ENCODE results near the gene DIPK1C. TPM values are rescaled to one million over a fixed set of nuclear protein-coding genes. Genes with fewer than 3 reads are reported as not detected.

The DIPK1C gene
- polyA plus RNA-seq, 3 donors = 0.26 to 0.37 (median 0.27) TPM

DNA sequence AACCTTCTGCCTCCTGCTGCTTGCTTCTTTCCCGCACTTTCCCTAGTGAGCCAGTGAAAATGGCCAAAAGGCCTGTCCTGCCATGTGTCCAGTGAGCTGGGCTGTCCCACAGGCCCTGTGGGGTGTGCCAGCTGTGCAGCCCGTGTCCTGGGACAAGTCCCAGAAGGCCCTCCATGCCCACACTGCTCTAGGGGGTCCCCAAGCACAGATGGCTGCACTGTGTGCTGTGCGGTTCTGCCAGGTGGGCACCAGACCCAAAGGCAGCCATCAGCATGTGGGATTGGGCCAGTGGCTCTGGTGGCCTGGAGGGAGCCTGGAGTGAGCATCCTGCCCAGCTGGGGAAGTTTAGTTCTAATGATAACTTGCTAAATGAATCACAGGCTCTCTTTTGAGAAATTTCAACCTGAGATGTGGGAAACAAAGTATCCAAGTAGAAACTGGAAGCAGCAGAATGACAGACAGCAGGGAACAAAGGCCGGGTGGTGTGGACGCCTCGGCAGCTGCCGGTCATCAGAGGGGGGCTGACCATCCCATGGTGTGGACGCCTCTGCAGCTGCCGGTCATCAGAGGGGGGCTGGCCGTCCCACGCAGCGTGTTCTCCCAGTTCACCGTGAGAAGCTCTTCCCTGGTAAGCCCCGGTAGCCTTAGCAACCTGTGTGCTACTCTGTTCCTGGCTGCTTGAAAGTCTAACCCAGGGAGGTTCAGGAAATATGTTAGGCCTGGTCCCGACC lies 29.2 kb upstream of the DIPK1C start:
- no peak for DNase-seq (ENCODE audit: low read depth in 3 of 3, low spot score in 2 of 3)

GRCh38 chr18:74482697-74483096 lies 25.6 kb upstream of the DIPK1C start:
- DNase-seq (ENCODE audit: low read depth in 3 of 3, low spot score in 2 of 3) = no peak

GRCh38 chr18:74480149-74480651 lies 23.1 kb upstream of the DIPK1C start:
- no peak for DNase-seq (ENCODE audit: low read depth in 3 of 3, low spot score in 2 of 3)

DNA sequence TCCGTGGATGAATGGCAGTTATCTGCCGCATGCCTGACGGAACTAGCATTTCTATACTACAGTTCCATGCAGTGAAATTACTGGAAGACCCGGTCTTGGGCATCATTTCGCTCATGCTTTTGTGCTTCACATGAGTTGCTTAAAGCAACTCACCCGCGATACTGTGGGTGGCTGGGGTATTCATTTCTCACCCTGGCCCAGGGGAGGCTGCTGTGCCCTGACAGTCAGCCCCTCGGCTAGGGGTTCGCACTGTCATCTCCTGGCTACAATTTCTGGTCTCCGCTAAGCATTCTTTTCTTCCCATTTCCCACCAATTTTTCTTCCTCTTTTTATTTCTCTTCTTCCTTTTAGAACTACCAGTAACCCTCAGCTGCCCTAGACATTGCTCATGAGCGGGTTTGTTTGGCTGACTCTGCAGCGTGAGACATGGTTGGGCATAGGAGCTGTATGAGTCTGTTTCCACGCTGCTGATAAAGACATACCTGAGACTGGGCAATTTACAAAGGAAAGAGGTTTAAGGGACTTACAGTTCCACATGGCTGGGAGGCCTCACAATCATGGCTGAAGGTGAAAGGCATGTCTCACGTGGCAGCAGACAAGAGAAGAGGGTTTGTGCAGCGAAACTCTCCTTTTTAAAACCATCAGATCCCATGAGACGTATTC lies 22.5 kb upstream of the DIPK1C start:
- no peak for DNase-seq (ENCODE audit: low read depth in 3 of 3, low spot score in 2 of 3)

DNA sequence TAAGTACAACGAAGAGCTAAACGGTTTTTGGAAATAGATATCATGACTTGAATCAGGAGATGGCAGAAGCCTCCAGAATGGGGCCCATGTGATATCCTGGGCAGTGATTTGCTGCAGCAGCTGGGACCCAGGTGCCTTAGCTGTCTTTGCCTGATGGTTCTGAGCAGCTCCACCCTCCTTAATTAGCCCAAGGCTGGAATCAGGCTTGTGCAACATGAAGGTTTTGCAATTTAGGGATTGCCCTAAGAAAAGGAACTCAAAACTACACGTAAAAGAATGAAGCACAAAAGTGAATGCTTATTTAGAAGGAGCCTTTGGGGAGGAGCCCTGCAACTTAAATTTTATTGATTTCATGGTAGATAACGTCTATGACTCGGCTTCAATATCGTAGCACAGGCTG lies 21.8 kb upstream of the DIPK1C start:
- DNase-seq (ENCODE audit: low read depth in 3 of 3, low spot score in 2 of 3) = no peak

GRCh38 chr18:74478316-74478715 lies 21.2 kb upstream of the DIPK1C start:
- no peak for DNase-seq (ENCODE audit: low read depth in 3 of 3, low spot score in 2 of 3)

GRCh38 chr18:74477771-74478170 lies 20.7 kb upstream of the DIPK1C start:
- DNase-seq (ENCODE audit: low read depth in 3 of 3, low spot score in 2 of 3) = no peak

DNA sequence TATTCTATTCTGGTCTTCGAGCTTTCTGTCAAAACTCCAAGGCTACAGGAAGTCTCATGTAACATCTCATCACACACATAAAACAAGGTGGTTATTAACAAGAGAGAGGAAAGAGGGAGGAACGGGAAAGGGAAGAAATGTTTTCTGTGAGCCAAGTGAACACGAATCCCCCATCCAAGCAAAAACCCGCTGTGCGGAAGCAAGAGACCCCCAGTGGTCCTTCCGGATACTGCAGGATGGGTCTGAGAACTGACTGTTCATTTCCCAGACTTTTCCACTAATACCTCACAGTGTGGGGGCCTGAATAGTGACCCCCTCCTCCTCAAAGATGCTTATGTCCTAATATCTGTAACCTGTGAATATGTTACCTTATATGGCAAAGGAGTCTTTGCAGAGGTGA lies 19.0 kb upstream of the DIPK1C start:
- no peak for DNase-seq (ENCODE audit: low read depth in 3 of 3, low spot score in 2 of 3)

- no peak for DNase-seq (ENCODE audit: low read depth in 3 of 3, low spot score in 2 of 3)
Observed at GRCh38 chr18:74473976-74474640, 17.0 kb upstream of the DIPK1C start.

DNA sequence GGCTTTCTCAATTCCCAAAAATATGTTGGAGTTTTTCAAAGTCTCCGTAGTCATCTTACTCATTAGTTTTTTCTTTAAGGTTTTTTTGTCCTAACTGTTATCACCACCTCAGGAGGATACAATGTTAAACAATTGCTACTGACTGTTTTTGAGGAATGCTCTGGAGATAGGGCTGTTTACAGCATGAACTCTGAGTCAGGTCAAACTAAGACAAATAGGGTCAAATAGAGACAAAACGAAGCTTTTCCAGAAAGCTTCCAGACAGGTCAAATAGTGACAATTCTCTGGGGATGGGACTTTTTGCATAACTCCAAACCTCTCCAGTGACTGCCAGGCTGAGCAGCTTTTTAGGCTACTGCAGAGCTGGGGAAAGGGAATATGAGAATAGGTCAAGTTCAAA lies 15.2 kb upstream of the DIPK1C start:
- no peak for DNase-seq (ENCODE audit: low read depth in 3 of 3, low spot score in 2 of 3)

- no peak for DNase-seq (ENCODE audit: low read depth in 3 of 3, low spot score in 2 of 3)
Observed at GRCh38 chr18:74468547-74469061, 11.5 kb upstream of the DIPK1C start.

DNA sequence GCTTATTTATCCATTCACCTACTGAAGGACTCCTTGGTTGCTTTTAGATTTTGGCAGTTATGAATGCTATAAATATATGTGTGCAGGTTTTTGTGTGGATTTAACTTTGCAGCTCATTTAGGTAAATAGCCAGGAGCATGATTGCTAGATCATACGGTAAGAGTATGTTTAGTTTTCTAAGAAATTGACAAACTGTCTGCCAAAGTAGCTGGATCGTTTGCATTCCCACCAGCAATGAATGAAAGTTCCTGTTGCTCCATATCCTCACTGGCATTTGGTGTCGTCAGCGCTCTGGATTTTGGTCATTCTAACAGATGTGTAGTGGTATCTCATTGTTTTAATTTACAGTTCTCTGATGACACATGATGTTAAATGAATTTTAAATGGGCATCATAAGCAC lies 8.7 kb upstream of the DIPK1C start:
- no peak for DNase-seq (ENCODE audit: low read depth in 3 of 3, low spot score in 2 of 3)

DNA sequence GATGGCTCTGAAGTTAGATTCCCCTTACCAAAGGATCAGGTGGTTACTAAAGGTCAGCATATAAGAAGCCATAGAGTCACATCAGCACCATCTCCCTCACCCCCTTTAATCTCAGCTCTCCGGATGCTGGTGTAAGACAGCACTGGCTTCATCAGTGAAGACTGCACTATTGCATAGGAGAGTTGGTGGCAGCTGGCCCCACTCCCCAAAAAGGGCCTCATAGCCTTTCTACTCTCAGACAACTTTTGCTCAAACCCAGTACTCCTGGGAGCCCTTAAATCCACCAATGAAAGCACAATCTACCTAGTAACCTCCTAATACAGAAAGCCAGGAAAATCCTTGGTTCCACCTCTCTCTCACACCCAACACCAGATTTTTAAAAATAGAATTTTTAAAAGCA lies 6.9 kb upstream of the DIPK1C start:
- DNase-seq (ENCODE audit: low read depth in 3 of 3, low spot score in 2 of 3) = no peak

GRCh38 chr18:74463254-74463653 lies 6.1 kb upstream of the DIPK1C start:
- no peak for DNase-seq (ENCODE audit: low read depth in 3 of 3, low spot score in 2 of 3)

DNA sequence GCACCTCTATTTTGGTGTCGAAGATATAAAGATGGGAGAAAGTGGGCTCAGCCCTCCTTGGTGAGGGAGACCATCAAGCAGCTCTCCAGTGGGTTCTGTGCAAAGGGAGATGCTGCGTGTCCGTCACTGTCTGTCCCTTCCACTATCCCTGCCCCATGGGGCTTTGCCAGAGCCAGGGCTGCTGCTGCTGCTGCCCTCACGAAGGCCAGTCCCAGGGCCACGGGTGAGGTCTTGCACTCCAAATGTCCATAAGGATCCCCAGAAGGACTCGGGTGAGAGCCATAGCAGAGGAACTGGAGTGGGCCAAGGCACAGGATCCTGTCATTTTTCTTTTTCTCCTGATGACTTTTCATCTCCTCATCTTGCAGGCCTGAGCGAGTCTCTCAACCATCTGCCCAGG lies 3.7 kb upstream of the DIPK1C start:
- no peak for DNase-seq (ENCODE audit: low read depth in 3 of 3, low spot score in 2 of 3)

DNA sequence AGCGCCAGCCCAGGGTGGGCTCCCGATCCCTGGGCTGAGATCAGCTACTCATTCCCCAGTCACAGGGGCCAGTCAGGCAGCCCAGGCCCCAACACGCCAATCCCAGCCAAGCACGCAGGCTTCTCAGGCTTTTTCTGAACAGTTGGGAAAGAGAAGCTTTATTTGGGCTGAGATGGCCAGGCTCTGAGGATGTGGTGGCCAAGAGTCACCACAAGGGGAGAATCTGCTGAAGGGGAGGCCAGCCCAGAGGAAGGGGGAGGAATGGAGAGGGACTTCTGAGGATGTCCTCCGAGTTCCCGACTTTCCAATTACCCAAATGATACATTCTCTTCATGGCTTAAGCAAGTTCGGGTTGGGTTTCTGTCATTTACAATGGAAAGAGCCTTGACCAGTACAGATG lies 2.8 kb upstream of the DIPK1C start:
- no peak for DNase-seq (ENCODE audit: low read depth in 3 of 3, low spot score in 2 of 3)

DNA sequence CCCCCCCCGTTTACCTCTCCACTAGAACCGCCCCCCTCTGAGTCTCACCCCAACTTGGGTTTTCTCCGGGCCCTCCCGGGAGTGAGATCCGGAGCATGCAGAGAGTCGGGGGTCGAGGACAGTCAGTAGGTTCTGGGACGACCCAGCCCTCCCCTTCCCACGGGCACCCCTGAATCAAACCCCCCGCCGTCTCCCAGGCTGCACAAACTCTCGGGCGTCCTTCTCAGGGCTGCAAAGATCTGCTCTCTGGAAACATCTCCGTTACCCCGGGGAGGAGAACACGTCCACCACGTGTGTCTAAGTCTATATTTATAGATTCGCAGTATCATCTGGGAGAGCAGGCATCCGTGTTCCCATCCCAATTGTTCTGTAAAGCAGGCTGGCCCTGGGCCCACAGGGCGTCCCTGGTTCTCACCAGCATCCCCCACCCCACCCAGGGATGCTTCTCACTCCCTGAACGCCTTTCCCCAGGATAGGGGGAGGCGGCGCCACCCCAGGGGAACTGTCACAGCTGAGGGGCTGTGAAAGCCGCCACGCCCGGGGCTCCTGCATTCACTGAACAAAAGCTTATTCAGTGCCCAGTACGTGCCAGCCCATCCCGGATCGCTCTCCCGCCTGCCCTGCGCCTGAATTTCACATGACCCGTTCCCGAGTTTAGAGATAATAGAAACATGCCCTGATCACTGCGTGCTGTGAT lies 765 bp upstream of the DIPK1C start:
- DNase-seq (ENCODE audit: low read depth in 3 of 3, low spot score in 2 of 3) = no peak

DNA sequence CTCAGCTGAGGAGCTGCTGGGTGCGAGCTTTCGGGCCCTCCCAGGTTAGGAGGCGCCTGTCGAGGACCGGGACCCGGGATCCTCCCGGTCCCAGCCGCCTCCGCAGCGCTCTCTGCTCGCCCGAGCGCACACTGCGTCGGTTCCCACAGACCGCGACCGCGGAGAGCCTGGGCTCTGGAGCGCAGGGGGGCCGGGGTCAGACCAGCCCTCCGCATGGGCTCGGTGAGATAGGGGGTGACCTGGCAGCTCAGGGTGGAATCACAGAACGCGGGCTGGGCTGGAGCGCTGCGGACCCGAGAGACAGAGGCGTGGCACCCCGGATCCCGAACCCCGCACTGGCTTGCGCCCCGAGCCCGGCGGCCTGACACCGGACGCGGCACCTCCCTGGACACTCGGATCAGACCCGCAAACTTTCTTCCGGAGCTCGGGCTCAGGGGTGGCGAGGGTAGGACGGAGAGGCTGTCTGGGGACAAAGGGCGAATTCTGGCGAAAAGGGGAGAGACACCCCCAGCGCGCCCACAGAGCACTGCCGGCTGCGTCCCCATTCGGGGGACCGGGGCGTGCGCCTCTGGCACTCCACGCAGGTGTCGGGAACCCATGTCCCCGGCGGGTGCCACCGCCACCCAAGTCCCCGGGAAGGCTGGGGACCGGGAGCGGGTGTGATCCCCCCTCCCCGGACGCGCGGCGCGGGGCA lies 612 bp downstream of the DIPK1C start:
- DNase-seq (ENCODE audit: low read depth in 3 of 3, low spot score in 2 of 3) = no peak

DNA sequence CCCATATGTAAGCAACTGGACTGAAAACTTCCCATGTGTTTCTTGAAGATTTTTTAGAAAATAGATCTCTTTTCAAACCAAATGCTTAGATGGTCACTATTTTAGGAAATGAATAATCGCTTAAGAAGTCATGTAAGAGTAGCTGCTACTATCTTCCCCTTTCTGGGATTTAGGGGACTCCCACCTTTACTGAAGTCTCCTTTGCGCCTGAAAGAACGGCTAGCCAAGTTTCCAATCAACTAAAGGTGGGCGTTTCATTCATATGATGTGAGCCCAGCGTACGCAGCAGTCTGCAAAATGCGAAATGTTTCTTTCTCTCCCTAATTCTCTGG lies 1.1 kb downstream of the DIPK1C start:
- no peak for DNase-seq (ENCODE audit: low read depth in 3 of 3, low spot score in 2 of 3)

GRCh38 chr18:74455386-74455785 lies 1.7 kb downstream of the DIPK1C start:
- no peak for DNase-seq (ENCODE audit: low read depth in 3 of 3, low spot score in 2 of 3)

Data from right renal cortex interstitium (tissue), 3 donors.